K562 (cell line): Measurements from ENCODE around the gene GALNT15. TPM values are rescaled to one million over a fixed set of nuclear protein-coding genes. Genes with fewer than 3 reads are reported as not detected.

Source experiments
- ATAC-seq: fragments of 200-7000 bp; cut with Tn5 transposase; 3 replicates; pipeline ENCODE4 v1.9.1; 2020; ENCODE audit warnings: moderate library complexity
- BruUV-seq: library from RNA; stranded (reverse); fragments of 400-500 nt; replicated peaks from 2 replicates; lab custom pipeline; 2021; lab: Mats Ljungman, UMichigan
- CTCF ChIA-PET: fragments of 300-600 bp; formaldehyde crosslinking; extraction: SDS; loops from one replicate; lab custom pipeline; 2021; ENCODE audit warnings: low intra/inter-chr PET ratio; lab: Yijun Ruan, JAX
- POLR2A ChIA-PET: fragments of 300-600, 350-650 bp; sonication (Branson Sonifier 250); formaldehyde crosslinking; extraction: SDS; loops from one replicate; lab custom pipeline; 2021; ENCODE audit warnings: antibody characterized with exemption, inconsistent platforms; lab: Yijun Ruan, JAX
- DNase-seq, 4 experiments: peaks; one replicate each; pipeline versions ENCODE4 v3.0.0 to v3.0.0-alpha.2; 2011 to 2018; ENCODE audit warnings: low spot score in 3 of 4, mixed read lengths in 3 of 4; ENCODE audit errors: extremely low read depth in 1 of 4
- FAIRE-seq: peaks from 2 replicates; lab custom pipeline; 2011; peaks lifted over from hg19 to GRCh38; lab: Jason Lieb, UNC
- H2AFZ ChIP-seq: 2 replicates; pipeline ENCODE4 v1.6.0; 2011; ENCODE audit warnings: low read depth, low read length, control low read depth, inconsistent platforms
- H3K27ac ChIP-seq: fragments of 200-600 bp; 3 replicates; pipeline ENCODE4 v1.8.0; 2011; ENCODE audit warnings: low read depth, mild to moderate bottlenecking, control low read depth, inconsistent platforms, low read length, moderate library complexity, mixed read lengths; ENCODE audit errors: extremely low read depth
- H3K27me3 ChIP-seq, 2 experiments: fragments of 300-600 bp in 1 of 2; 2 replicates in 1 of 2; 3 replicates in 1 of 2; pipeline versions ENCODE4 v1.6.0 to v1.8.0; 2011; ENCODE audit warnings: inconsistent platforms in 2 of 2, low read length in 2 of 2, mild to moderate bottlenecking in 1 of 2, mixed read lengths in 1 of 2, moderate library complexity in 1 of 2; ENCODE audit not compliant: control insufficient read depth in 2 of 2, insufficient read depth in 2 of 2
- H3K36me3 ChIP-seq: fragments of 300-600 bp; 3 replicates; pipeline ENCODE4 v1.8.0; 2011; ENCODE audit warnings: mild to moderate bottlenecking, low read length, inconsistent platforms; ENCODE audit not compliant: control insufficient read depth, insufficient read depth
- H3K4me1 ChIP-seq, 2 experiments: fragments of 200-600 bp in 1 of 2; replicated peaks in 1 of 2; 2 replicates in 1 of 2; 3 replicates in 1 of 2; pipeline versions ENCODE4 v1.5.1 to v1.8.0; 2011; ENCODE audit warnings: inconsistent platforms in 2 of 2, low read length in 2 of 2, mild to moderate bottlenecking in 1 of 2, mixed read lengths in 1 of 2, moderate library complexity in 1 of 2; ENCODE audit not compliant: control insufficient read depth in 2 of 2, insufficient read depth in 2 of 2
- H3K4me2 ChIP-seq: 2 replicates; pipeline ENCODE4 v1.6.1; 2011; ENCODE audit warnings: low read length, control low read depth, inconsistent platforms, mixed read lengths; ENCODE audit not compliant: insufficient read depth
- H3K4me3 ChIP-seq: fragments of 200-600 bp; sonication (generic), shearing (Covaris generic); 2 replicates; pipeline ENCODE4 v1.5.1; 2016; ENCODE audit warnings: control low read depth, inconsistent platforms
- H3K79me2 ChIP-seq: fragments of 200-600 bp; 3 replicates; pipeline ENCODE4 v1.8.0; 2011; ENCODE audit warnings: low read length, inconsistent platforms; ENCODE audit not compliant: control insufficient read depth, insufficient read depth
- H3K9ac ChIP-seq, 2 experiments: 2 replicates each; pipeline versions ENCODE4 v1.6.0 to v1.6.1; 2011; ENCODE audit warnings: low read depth in 2 of 2, low read length in 2 of 2, control low read depth in 1 of 2, inconsistent platforms in 1 of 2, mild to moderate bottlenecking in 1 of 2, mixed read lengths in 1 of 2; ENCODE audit not compliant: insufficient read depth in 1 of 2
- H3K9me1 ChIP-seq: one replicate; pipeline ENCODE4 v1.6.0; 2011; ENCODE audit warnings: inconsistent platforms, mild to moderate bottlenecking, low read length, moderate library complexity; ENCODE audit not compliant: control insufficient read depth, insufficient read depth
- H3K9me3 ChIP-seq: replicated peaks from 2 replicates; pipeline ENCODE4 v1.5.1; 2011; ENCODE audit warnings: low read depth, low read length, inconsistent platforms; ENCODE audit not compliant: control insufficient read depth, insufficient read depth
- H4K20me1 ChIP-seq: replicated peaks from 2 replicates; pipeline ENCODE4 v1.6.1; 2011; ENCODE audit warnings: low read length, inconsistent platforms, mixed read lengths; ENCODE audit not compliant: control insufficient read depth, insufficient read depth
- ATF1 ChIP-seq, 2 experiments: fragments of 450-650 bp in 1 of 2; IDR thresholded peaks; 2 replicates each; pipeline ENCODE4 v1.6.1; 2016; ENCODE audit warnings: missing compliant biosample characterization in 1 of 2, missing genetic modification characterization in 1 of 2
- CBFA2T3 ChIP-seq: fragments of 450-650 bp; IDR thresholded peaks from 2 replicates; pipeline ENCODE4 v1.6.1; 2017
- MTA3 ChIP-seq: fragments of 450-650 bp; formaldehyde crosslinking; IDR thresholded peaks from 2 replicates; pipeline ENCODE4 v1.6.1; 2017; ENCODE audit warnings: mild to moderate bottlenecking, borderline replicate concordance
- U2AF1 ChIP-seq: fragments of 200-400 bp; formaldehyde crosslinking; optimal IDR thresholded peaks from 2 replicates; pipeline ENCODE3; 2017; ENCODE audit warnings: mild to moderate bottlenecking, low read depth, low read length, moderate library complexity
- ZNF143 ChIP-seq: sonication (generic); formaldehyde crosslinking; IDR thresholded peaks from 2 replicates; pipeline ENCODE4 v1.9.0; 2022; ENCODE audit warnings: mild to moderate bottlenecking, missing genetic modification reagents
- ZNF551 ChIP-seq: fragments of 250-450 bp; sonication (Bioruptor Pico); IDR thresholded peaks from 2 replicates; pipeline ENCODE4 v1.5.0; 2021; ENCODE audit warnings: mild to moderate bottlenecking, moderate library complexity
- WGBS: fragments of 100-300 bp; shearing (Covaris generic); methylation state at CpG from one replicate; pipeline ENCODE4 v1.1.6; 2016; ENCODE audit warnings: low coverage, mixed read lengths; ENCODE audit not compliant: insufficient coverage; ENCODE audit errors: missing lambda C conversion rate; 5-methylcytosine and 5-hydroxymethylcytosine counted together
- in situ Hi-C: fragments of 300-500 bp; cut with MboI; formaldehyde crosslinking; loops from 4 replicates; pipeline ENCODE4 v1.15.0; 2018; ENCODE audit warnings: inconsistent platforms, mixed read lengths
- intact Hi-C: fragments of 100-400 bp; cut with micrococcal nuclease; formaldehyde crosslinking; loops from 2 replicates; pipeline ENCODE4 v1.14.2; 2022
- polyA plus RNA-seq, 8 experiments: library from polyadenylated mRNA; depleted of rRNA in 4 of 8; stranded (reverse) in 5 of 8; unstranded in 3 of 8; fragments of >200 nt; fragmentation: Nextera tagmentation in 2 of 8; fragmentation: Illumina TruSeq in 1 of 8; extraction: Ambion mirVana in 2 of 8; extraction: Trizol in 1 of 8; gene quantifications; 2 replicates each; pipeline versions ENCODE4 v1.2.1 to v1.2.3, GENCODE V29; 2011 to 2014; ENCODE audit warnings: inconsistent platforms in 1 of 8, missing spikeins in 1 of 8
- total RNA-seq, 7 experiments: library from RNA; depleted of rRNA in 6 of 7; stranded (reverse); fragments of >200 nt in 6 of 7; fragmentation: Illumina TruSeq in 2 of 7; extraction: Trizol in 2 of 7; gene quantifications; 2 replicates each; pipeline versions ENCODE4 v1.2.1 to v1.2.3, GENCODE V29; 2011 to 2021; ENCODE audit warnings: low replicate concordance in 1 of 7
- TF ChIP-seq, protein P1 (sequence below), 2 experiments: fragments of 450-650 bp; IDR thresholded peaks; 2 replicates each; pipeline ENCODE4 v1.6.1; 2016; ENCODE audit warnings: mild to moderate bottlenecking in 2 of 2, borderline replicate concordance in 1 of 2, low read depth in 1 of 2, moderate library complexity in 1 of 2
- TF ChIP-seq, protein P2 (sequence below): IDR thresholded peaks from 2 replicates; pipeline ENCODE4 v1.6.1; 2016; ENCODE audit warnings: missing genetic modification characterization, missing compliant biosample characterization
- TF ChIP-seq, protein P3 (sequence below): sonication (generic); formaldehyde crosslinking; IDR thresholded peaks from 2 replicates; pipeline ENCODE4 v1.8.1; 2023; ENCODE audit warnings: mild to moderate bottlenecking, missing genetic modification reagents, moderate library complexity
- TF ChIP-seq, protein P4 (sequence below): fragments of 250-450 bp; sonication (Bioruptor Pico); IDR thresholded peaks from 2 replicates; pipeline ENCODE4 v1.6.1; 2021; ENCODE audit warnings: mild to moderate bottlenecking

GALNT15 gene
- total and polyA plus RNA-seq, 9 of the 15 experiments (the other 6 are each of a cell fraction or from before 2014, with no cell fraction given): not detected

DNA sequence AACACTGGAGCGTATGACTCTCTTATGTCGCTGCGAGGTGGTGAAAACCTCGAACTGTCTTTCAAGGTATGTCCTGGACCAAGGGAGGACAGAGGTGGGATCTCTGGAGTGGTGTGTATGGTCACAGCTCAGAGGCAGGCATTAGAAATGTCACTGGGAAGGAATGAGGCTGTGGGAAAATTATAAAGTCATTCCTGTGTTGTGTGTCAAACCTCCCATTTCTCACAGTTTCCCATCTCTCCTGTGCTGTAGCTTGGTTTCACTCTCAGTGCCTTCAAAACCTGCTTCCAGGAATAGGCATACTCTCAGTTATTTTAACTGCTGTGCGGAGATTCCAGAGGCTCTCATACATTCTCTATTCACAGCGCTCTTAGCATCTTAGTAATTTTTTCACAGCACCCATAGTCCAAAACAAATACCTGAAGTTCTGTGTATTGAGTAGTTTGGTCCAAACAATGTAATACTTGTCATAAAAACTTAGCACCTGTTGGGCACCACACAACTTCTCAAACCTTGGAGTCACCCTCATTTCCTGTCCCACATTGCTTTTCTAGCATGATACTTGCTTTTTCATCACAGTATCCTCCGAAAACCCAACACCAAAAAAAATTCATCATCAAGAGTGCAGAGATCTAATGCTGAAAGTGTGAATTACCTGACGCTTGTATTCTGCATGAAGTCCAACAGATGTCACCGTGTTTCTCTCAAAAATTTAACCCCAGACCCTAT, 36.9 kb downstream of the GALNT15 start:
- Histone ChIP-seq H3K36me3 (no peaks in the 10 kb centered on the region), H3K9me1 (no peaks in the 10 kb centered on the region), H3K4me2 (no peak overlapping the region), H3K4me3 (no peak overlapping the region), H3K79me2 (no peaks in the 10 kb centered on the region), H3K4me1 (no peaks in the 10 kb centered on the region), H3K9me3 (no peaks in the 10 kb centered on the region), H3K27me3 (peaks cover 20 to 34% of the 10 kb centered on the region in 2 experiments; a peak in 4 of 5 replicates), H3K27ac (no peak overlapping the region), H2AFZ (no peak overlapping the region), H3K9ac (no peak overlapping the region), H4K20me1 (no peaks in the 10 kb centered on the region)
- ChIA-PET CTCF (no interaction called here), POLR2A (interaction anchor here (1.0 kb wide), 1 partner anchor 10 kb away, joined by 3 read pairs; no protein-coding TSS in a partner anchor)
- no peak for DNase-seq
- 1% methylated on average over 9 of the region's 9 CpGs for WGBS
- BruUV-seq: no TSS peak
- intact Hi-C loops (no loop called here), in situ Hi-C loops (no loop called here)
- ATAC-seq: no peak
- no peak for FAIRE-seq
- TF ChIP-seq U2AF1: no peak
- no peak for TF ChIP-seq ZNF551 (CRISPR knock-in tag)
- TF ChIP-seq, protein P1, sequence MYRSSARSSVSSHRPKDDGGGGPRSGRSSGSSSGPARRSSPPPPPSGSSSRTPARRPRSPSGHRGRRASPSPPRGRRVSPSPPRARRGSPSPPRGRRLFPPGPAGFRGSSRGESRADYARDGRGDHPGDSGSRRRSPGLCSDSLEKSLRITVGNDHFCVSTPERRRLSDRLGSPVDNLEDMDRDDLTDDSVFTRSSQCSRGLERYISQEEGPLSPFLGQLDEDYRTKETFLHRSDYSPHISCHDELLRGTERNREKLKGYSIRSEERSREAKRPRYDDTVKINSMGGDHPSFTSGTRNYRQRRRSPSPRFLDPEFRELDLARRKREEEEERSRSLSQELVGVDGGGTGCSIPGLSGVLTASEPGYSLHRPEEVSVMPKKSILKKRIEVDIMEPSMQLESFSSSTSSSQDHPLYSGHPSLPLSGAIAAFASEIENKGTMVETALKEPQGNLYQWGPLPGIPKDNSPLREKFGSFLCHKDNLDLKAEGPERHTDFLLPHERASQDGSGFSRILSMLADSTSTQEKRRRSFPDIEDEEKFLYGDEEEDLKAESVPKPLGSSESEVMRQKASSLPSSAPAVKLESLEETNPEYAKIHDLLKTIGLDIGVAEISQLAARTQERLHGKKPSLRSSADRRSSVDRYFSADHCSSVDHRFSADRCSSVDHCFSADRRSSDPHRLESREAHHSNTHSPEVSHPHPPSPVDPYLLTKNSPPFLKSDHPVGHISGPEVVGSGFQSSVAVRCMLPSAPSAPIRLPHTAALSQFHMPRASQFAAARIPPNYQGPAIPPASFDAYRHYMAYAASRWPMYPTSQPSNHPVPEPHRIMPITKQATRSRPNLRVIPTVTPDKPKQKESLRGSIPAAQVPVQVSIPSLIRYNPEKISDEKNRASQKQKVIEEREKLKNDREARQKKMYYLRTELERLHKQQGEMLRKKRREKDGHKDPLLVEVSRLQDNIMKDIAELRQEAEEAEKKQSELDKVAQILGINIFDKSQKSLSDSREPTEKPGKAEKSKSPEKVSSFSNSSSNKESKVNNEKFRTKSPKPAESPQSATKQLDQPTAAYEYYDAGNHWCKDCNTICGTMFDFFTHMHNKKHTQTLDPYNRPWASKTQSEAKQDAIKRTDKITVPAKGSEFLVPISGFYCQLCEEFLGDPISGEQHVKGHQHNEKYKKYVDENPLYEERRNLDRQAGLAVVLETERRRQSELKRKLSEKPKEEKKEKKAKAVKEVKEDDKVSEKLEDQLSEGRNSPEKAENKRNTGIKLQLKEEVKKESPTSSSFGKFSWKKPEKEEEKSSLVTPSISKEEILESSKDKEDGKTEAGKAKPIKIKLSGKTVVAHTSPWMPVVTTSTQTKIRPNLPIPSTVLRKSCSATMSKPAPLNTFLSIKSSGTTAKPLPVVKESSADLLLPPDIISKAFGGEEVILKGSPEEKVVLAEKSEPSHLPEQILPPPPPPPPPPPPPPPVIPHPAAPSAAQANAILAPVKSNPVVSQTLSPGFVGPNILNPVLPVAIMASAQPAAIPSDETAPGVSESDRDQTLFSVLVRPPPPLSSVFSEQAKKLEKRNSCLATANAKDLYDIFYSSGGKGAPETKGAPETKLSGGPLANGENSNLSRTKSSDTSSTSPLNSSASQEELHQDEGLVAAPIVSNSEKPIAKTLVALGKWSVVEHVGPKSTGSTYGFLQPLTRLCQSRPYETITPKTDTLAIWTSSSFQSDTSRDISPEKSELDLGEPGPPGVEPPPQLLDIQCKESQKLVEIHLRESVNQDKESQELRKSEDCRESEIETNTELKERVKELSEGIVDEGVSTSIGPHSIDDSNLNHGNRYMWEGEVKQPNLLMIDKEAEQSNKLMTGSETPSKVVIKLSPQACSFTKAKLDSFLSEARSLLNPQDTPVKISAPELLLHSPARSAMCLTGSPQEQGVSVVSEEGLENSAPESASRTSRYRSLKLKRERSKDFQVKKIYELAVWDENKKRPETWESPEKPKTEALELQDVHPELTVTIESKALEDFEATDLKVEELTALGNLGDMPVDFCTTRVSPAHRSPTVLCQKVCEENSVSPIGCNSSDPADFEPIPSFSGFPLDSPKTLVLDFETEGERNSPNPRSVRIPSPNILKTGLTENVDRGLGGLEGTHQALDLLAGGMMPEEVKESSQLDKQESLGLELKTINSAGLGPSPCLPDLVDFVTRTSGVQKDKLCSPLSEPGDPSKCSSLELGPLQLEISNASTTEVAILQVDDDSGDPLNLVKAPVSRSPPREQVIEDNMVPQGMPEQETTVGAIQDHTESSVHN (IDR thresholded peaks at IDR 0.05; ENCODE audit: borderline replicate concordance in 1 of 2, low read depth in 1 of 2): no peak
- TF ChIP-seq ZNF143: no peak
- no peak for TF ChIP-seq MTA3
- TF ChIP-seq, protein P2, sequence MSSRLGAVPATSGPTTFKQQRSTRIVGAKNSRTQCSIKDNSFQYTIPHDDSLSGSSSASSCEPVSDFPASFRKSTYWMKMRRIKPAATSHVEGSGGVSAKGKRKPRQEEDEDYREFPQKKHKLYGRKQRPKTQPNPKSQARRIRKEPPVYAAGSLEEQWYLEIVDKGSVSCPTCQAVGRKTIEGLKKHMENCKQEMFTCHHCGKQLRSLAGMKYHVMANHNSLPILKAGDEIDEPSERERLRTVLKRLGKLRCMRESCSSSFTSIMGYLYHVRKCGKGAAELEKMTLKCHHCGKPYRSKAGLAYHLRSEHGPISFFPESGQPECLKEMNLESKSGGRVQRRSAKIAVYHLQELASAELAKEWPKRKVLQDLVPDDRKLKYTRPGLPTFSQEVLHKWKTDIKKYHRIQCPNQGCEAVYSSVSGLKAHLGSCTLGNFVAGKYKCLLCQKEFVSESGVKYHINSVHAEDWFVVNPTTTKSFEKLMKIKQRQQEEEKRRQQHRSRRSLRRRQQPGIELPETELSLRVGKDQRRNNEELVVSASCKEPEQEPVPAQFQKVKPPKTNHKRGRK: no peak
- TF ChIP-seq, protein P3, sequence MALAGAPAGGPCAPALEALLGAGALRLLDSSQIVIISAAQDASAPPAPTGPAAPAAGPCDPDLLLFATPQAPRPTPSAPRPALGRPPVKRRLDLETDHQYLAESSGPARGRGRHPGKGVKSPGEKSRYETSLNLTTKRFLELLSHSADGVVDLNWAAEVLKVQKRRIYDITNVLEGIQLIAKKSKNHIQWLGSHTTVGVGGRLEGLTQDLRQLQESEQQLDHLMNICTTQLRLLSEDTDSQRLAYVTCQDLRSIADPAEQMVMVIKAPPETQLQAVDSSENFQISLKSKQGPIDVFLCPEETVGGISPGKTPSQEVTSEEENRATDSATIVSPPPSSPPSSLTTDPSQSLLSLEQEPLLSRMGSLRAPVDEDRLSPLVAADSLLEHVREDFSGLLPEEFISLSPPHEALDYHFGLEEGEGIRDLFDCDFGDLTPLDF: no peak
- no peak for TF ChIP-seq CBFA2T3
- TF ChIP-seq ATF1 (CRISPR knock-in tag; IDR thresholded peaks at IDR 0.05): no peak
- no peak for TF ChIP-seq ATF1 (tag; IDR thresholded peaks at IDR 0.05)
- TF ChIP-seq, protein P4, sequence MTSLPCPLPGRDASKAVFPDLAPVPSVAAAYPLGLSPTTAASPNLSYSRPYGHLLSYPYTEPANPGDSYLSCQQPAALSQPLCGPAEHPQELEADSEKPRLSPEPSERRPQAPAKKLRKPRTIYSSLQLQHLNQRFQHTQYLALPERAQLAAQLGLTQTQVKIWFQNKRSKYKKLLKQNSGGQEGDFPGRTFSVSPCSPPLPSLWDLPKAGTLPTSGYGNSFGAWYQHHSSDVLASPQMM: no peak
